T-helper 22 cell (primary cell): ENCODE measurements around the gene STAG1.
"Not testable (repeated sequence)": the region's sequence is repeated elsewhere in the genome, so short reads cannot be mapped to it uniquely, and the experiment has no call there.

Source experiments
- DNase-seq: peaks from one replicate; pipeline ENCODE4 v3.0.0-alpha.2; 2020; ENCODE audit warnings: low read depth

STAG1 gene

DNA sequence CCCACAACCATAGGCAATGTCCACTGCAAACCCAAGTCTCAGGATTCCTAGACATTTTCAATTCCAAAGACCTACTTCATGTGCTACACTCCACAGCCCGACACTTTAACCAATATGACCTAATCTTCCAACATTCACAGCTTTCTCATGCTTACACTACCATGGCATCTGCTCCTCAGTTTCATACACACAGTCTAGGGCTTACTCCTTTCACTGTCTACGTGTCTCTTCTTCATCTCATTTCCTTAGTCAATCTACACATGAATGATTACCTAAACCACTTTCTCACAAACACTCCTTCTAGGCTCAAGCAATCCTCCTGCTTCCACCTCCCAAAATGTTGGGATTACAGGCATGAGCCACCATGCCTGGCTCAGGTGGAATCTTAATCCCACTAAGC lies 106.3 kb downstream of the STAG1 start:
- DNase-seq: no peak

- no peak for DNase-seq
Observed at GRCh38 chr3:136644212-136644611, 108.0 kb downstream of the STAG1 start.

GRCh38 chr3:136643380-136643779 lies 108.8 kb downstream of the STAG1 start:
- not testable (repeated sequence) for DNase-seq

GRCh38 chr3:136642711-136643110 lies 109.5 kb downstream of the STAG1 start:
- DNase-seq: no peak

DNA sequence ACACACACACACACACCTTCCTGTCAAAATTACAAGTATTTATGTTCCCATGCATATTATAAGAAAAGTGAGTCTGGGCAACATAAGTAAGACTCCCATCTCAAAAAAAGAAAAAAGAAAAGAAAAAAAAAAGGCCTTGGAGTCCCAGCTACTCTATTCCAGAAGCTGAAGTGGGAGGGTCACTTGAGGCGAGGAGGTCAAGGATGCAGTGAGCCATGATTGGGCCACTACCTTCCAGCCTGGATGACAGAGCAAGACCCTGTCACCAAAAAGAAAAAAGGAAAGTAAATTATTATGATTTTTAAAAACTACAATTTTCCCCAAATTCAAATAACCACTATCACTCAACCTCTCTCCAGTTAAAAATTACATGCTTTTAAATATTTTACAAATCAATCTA lies 113.1 kb downstream of the STAG1 start:
- no peak for DNase-seq

GRCh38 chr3:136637176-136637575 lies 115.0 kb downstream of the STAG1 start:
- DNase-seq: no peak

- DNase-seq: no peak
Observed at GRCh38 chr3:136634821-136635220, 117.4 kb downstream of the STAG1 start.

DNA sequence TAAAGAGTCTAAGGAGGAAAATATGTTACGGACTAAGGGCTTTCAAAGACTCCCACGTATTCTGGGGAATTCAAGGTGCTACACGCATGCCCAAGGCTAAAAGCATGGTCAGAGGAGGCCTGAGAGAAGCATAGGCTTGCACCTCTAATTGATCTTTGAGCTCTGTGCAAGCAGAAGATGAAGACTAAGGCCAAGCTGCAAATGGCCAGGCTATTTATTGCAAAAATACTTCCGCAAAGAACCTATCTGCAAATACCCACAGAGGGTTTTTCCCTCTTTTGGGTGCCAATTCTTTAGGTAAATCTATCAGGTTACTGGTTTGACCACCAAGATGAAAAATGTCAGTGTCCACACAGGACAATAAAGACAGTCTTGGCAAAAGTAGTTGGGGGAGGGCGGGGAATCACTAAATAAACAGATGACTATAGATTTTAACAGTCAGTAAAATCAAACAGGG lies 119.5 kb downstream of the STAG1 start:
- DNase-seq: no peak

DNA sequence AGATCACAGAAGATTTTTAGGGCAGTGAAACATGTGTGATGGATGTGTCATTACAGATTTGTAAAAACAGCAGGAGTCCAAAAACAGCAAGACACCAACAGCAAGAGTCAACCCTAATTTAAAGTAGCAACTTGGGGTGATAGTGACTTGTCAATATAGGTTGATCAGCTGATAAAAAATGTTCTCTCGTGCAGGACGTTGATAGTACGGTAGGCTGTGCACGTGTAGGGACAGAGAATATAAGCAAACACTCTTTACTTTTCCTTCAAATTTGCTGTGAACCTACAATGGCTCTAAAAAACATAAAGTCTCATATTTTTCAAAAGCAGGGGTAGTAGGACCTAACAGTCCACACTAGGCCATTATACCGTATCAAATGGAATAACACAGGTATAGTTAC lies 120.8 kb downstream of the STAG1 start:
- DNase-seq: no peak

GRCh38 chr3:136630915-136631314 lies 121.3 kb downstream of the STAG1 start:
- DNase-seq: no peak

- no peak for DNase-seq
Observed at GRCh38 chr3:136626493-136626892, 125.7 kb downstream of the STAG1 start.

DNA sequence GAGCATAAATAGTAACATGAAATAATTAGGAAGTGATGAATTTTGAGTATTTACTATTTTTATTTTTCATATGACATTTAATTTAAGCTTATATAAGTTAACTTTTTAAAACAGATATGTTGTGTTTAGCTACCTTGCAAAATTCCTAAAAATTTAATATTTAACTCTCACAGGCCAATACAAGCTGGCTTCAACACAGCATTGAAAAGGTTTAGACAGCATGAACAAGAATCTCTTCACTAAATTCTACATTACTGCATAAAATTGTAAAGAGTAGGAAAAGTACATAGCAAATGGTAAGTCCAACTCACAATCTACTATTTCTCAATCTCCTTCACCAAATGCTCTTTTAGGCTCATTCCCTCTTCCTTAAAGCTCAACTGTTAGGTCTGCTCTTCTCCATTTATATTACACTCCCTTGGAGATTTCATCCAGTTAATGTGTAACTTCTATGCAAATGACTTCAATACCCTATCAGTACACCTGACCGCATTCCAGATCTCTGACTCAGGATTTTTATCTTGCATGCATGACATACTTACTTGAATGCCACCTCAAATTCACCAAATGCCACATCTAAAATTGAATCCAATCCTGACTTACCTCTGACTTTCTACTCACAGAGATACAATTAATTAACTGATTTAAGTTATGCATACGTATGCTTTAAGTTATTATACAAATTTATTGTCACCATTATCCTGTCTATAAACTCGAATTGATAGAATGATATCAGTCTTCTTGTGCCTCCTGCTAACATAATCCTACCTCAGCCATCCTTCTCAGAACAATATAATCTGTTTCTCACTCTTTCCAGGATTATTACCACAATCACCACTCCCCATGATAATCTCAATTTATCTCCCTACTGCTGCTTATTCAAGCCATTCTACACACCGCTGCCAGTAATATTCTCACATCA lies 127.0 kb downstream of the STAG1 start:
- no peak for DNase-seq

GRCh38 chr3:136624371-136624770 lies 127.8 kb downstream of the STAG1 start:
- no peak for DNase-seq

DNA sequence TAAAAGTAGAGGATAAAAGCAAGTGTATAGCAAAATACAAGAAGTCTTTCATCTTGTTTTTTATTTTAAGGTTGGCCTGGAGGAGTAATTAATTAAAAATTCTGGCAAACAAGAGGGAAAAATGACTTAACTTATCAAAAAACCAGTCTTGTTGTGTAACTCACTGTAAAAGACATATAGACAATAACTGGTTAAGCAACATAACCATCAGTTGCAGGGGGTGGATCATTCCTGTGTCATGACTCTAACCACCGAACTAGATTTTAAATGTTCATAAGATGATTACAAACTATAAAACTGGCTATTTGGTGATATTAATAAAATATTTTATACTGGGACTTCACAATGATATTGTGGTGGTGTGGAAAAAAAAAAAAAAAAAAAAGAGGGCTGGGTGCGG lies 130.6 kb downstream of the STAG1 start:
- no peak for DNase-seq

DNA sequence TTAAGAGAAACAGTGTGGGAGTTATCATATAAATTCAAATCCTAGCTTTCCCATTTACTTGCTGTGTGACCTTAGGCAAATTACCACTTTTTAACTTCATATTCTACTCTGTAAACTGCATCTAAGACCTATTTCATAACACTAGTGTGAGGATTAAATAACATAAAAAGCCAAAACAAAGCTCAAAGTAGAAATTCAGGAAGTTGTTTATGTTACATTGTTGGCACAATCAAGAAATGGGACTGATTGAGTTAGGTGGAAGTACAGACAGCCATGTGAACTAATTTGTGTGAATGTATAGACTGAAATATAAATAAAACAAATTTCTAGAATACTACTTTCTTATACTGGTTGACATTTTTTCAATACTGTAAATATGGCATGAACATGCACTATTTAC lies 131.7 kb downstream of the STAG1 start:
- DNase-seq: no peak

DNA sequence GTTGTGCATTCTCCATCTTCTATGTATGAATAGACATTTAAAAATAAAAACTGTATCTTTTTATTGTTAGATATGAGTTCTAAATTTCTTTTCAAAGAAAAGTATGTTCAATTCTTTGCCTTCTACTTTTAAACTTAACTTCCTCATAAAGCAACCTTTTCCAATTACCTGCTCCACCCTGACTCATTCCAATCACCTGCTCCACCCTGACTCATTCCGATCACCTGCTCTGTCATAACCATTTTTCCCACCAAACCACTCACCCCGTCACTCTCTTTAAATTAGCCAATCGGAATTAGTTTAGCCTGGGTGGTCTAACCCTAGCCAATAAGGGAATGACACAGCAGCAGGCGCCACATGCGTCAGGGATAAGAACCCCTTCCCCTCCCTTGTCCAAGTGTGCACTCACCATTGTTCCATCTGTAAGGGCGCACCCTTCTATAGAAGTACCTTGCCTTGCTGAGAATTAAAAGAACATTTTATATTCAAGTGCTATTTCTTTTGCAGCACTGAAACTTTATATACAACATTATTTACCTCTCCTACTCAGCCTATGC lies 134.1 kb downstream of the STAG1 start:
- not testable (repeated sequence) for DNase-seq

GRCh38 chr3:136617198-136617597 lies 135.0 kb downstream of the STAG1 start:
- DNase-seq: no peak

GRCh38 chr3:136612512-136612911 lies 139.7 kb downstream of the STAG1 start:
- no peak for DNase-seq

- no peak for DNase-seq
Observed at GRCh38 chr3:136606990-136607389, 145.2 kb downstream of the STAG1 start.

DNA sequence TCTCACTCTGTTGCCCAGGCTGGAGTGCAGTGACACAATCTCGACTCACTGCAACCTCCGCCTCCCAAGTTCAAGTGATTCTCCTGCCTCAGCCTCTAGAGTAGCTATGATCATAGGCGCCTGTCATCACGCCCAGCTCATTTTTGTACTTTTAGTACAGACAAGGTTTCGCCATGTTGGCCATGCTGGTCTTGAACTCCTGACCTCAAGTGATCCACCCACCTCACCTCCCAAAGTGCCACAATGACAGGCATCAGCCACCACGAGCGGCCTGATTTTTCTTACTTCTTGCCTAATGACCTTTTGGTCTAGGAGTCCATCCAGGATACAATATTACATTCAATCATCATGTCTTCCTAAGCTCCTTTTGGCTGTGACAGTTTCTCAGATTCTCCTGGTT lies 146.0 kb downstream of the STAG1 start:
- not testable (repeated sequence) for DNase-seq

DNA sequence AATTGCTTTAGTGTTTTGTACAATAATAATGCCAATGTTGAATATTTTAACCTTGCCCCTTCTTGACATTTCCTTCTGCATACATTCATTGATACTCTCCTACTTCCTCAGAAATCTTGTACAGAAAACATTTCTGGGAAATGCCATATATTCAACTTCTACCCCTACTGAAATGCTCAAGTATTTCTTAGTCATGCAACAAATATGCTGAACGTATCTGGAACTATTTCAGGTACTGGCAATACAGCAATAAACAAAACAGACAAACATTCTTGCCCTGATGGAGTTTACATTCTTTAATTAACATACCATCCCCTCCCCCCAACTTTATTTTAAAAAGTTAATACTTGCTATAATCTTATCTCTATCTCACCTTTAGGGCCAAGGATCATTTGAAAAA lies 147.2 kb downstream of the STAG1 start:
- no peak for DNase-seq

DNA sequence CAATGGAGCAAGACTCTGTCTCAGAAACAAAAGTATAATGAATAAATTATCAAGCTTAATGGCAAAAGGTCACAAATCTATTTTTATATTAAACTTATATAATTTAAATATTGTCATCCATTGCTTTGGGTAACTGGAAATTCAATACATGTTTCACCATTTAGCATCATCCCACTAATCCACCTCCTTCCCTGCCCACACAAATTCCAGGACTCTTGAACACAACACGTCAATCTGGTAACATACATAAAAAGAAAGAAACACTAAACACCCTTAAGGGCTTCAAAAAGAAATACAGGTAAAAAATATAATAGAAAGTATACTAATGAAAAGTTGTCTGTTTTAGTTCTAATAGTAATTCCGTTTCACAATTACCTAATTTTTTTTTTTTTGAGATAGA lies 149.4 kb downstream of the STAG1 start:
- DNase-seq: no peak

- DNase-seq: no peak
Observed at GRCh38 chr3:136595913-136596697, 156.1 kb downstream of the STAG1 start.
